ENCODE results near the gene PXDC1.
"Not testable (repeated sequence)": the region's sequence is repeated elsewhere in the genome, so short reads cannot be mapped to it uniquely, and the experiment has no call there.

The PXDC1 gene

GRCh38 chr6:3782876-3783832 lies 31.6 kb upstream of the PXDC1 start:
- DNase-seq = no peak

GRCh38 chr6:3781504-3781903 lies 30.0 kb upstream of the PXDC1 start:
- no peak for DNase-seq

GRCh38 chr6:3779574-3779849 lies 28.0 kb upstream of the PXDC1 start:
- no peak for DNase-seq

GRCh38 chr6:3778701-3779573 lies 27.4 kb upstream of the PXDC1 start:
- no peak for DNase-seq

GRCh38 chr6:3777730-3778461 lies 26.4 kb upstream of the PXDC1 start:
- DNase-seq = no peak

- DNase-seq = no peak
These were observed 25.5 kb upstream of the PXDC1 start for GRCh38 chr6:3776881-3777507.

- DNase-seq = no peak
These were observed 24.3 kb upstream of the PXDC1 start for GRCh38 chr6:3775847-3776246.

- DNase-seq = no peak
These were observed 23.9 kb upstream of the PXDC1 start for GRCh38 chr6:3775386-3775785.

- no peak for DNase-seq
These were observed 22.3 kb upstream of the PXDC1 start for GRCh38 chr6:3773678-3774298.

GRCh38 chr6:3772127-3772999 lies 20.9 kb upstream of the PXDC1 start:
- not testable (repeated sequence) for DNase-seq

GRCh38 chr6:3771407-3772011 lies 20.0 kb upstream of the PXDC1 start:
- no peak for DNase-seq

- no peak for DNase-seq
These were observed 18.7 kb upstream of the PXDC1 start for GRCh38 chr6:3770023-3770720.

GRCh38 chr6:3769610-3770009 lies 18.1 kb upstream of the PXDC1 start:
- no peak for DNase-seq

- no peak for DNase-seq
These were observed 17.0 kb upstream of the PXDC1 start for GRCh38 chr6:3768502-3768901.

- not testable (repeated sequence) for DNase-seq
These were observed 16.0 kb upstream of the PXDC1 start for GRCh38 chr6:3767483-3767882.

GRCh38 chr6:3766214-3766613 lies 14.7 kb upstream of the PXDC1 start:
- DNase-seq = no peak

GRCh38 chr6:3765415-3765814 lies 13.9 kb upstream of the PXDC1 start:
- DNase-seq = no peak

- no peak for DNase-seq
These were observed 13.2 kb upstream of the PXDC1 start for GRCh38 chr6:3764516-3765335.

- DNase-seq = no peak
These were observed 11.3 kb upstream of the PXDC1 start for GRCh38 chr6:3762852-3763251.

All from activated CD8-positive, alpha-beta memory T cell treated with anti-CD3 and anti-CD28 coated beads, Interleukin-2, amount 50 U/mL, for 48 hours (primary cell).